Stimulated activated CD8-positive, alpha-beta memory T cell treated with anti-CD3 and anti-CD28 coated beads, Interleukin-2, amount 100 ng/mL, for 1 hour (primary cell): ENCODE results near the gene COL26A1.
"Not testable (repeated sequence)": the region's sequence is repeated elsewhere in the genome, so short reads cannot be mapped to it uniquely, and the experiment has no call there.

Source experiments
- DNase-seq, 2 donors: peaks; one replicate each; pipeline ENCODE4 v3.0.0-alpha.2; 2020; ENCODE audit warnings: low read depth in 2 of 2

Gene COL26A1

DNA sequence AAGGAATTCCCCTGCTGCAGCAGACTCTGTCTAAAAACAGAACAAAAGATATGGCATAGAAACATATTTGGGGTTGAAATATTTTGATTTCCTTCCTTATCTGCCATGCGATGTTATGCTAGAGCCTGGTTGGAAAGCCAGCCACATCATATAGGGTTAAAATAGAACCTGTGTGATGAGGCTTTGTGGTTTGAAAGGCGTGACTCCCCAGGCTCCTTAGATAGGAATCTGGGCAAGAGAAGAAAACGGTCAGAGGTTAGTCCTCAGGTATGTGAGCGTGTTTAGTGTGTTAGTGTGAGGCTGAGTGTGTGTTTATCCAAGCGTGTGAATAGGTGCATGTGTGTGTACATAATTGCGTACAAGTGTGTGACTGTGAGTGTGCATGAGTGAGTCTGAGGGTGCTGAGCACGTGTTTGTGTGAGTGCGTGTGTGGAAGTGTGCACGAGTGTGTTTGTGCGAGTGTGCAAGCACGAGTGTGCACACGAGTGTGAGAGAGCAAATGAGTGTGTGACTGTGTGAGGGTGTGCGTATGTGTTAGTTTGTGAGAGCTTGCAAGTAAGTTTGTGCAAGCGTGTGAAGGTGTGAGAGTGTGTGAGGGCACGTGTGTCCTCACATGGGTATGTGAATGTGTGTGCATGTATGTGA lies 79.9 kb downstream of the COL26A1 start:
- DNase-seq, result no peak

DNA sequence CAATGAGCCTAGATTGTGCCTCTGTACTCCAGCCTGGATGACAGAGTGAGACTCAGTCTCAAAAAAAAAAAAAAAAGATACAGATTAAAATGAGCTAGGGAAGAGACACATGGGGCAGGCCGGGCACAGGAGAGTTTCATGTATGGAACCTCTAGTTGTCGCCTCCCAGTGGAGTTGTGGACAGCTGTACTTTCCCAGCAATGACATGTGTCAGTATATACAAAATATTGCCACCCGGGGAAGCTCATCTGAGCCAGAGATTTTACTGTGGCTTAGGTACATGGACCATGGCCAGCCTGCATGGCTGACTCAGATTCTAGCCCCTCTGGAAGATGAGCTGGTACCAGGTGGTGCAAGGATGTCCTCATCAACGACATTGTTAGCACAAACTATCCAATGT lies 87.4 kb downstream of the COL26A1 start:
- no peak for DNase-seq

- DNase-seq, result no peak
These were observed 90.9 kb downstream of the COL26A1 start for GRCh38 chr7:101453617-101454016.

DNA sequence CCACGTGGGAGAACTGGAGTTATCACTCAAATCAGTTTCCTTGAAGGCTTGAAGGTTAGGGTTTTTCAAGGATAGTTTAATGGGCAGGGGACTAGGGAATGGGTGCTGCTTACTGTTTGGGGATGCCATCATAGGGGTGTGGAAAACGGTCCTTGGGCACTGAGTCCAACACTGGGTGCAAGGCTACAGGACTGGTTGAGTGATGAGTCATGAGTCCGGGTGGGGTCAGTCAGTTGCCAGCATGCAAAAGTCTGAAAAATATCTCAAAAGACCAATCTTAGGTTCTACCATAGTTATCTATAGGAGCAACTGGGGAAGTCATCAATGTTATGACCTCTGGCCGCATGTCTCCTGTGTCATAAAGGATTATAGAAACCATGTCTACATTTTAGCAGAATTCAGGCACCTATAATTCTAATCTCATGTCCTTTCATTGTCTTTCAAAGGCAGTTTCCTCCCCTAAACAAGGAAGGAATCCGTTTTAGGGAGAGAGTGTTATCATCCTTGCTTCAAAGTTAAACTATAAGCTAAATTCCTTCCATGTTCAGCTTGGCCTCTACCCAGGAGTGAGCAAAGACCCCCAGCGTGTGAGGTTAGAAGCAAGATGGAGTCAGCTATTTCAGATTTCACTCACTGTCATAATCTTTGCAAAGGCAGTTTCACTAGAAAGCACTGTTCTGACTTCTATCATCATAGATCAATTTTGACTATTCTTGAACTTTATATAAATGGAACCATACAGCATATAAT lies 94.5 kb downstream of the COL26A1 start:
- DNase-seq, result no peak

GRCh38 chr7:101465131-101465530 lies 102.5 kb downstream of the COL26A1 start:
- no peak for DNase-seq

DNA sequence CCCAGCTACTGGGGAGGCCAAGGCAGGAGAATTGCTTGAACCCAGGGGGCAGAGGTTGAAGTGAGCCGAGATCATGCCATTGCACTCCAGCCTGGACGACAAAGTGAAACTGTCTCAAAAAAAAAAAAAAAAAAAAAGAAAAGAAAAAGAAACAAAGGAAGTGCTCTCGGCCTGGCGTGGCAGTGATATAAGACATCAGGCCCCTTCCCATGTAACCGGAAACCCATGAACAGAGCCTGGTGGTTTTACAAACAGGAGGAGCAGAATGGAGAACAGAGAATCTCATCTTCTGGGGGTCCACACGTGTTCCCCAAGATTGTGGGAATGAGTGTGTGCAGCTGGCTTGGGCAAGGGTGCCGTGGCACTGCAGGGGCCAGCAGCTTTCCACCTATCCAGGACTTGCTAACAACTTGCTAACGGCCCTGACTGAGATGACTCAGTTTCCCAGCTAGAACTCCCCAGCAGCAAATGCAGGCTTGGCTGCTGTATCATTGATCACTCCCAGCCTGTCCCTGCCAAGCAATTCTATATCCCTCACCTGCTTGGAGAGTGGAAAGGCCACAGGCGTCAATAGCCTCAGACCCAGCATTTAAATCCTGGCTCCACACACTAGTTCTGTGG lies 103.0 kb downstream of the COL26A1 start:
- DNase-seq, result no peak

- DNase-seq, result no peak
These were observed 104.2 kb downstream of the COL26A1 start for GRCh38 chr7:101466871-101467270.

- DNase-seq, result no peak
These were observed 106.0 kb downstream of the COL26A1 start for GRCh38 chr7:101468546-101469275.

DNA sequence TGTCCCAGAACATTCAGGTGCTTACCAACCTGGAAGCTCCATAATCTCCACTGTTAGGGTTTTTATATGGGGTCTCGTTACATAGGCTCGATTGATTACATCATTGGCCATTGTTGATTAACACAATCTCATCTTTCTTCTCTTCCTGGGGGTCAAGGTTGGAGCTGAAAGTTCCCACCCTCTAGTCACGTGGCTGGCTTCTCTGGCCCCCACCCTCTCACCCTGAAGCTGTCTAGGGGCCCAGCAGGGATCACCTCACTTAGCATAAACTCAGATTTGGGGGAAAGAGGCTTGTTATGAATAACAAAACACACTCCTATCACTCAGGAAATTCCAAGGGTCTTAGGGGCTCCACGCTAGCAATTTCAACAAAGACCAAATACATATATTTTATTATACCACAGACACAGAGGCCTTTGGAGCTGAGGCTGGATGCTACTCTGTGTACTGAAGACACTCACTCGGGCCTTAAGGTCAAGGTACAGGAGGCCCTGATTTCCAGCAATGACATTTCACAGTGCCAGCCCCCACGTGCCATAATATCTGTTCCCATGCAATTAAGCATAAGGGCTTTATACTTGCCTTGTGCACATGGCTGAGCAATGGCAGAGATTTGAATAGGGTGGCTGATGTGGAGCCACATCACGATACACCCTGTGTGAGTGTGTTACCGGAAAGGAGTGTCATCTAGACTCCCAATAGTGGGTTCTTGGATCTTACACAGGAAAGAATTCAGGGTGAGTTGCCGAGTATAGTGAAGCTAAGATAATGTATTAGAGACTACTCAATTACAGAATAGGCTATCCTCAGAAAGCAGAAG lies 108.2 kb downstream of the COL26A1 start:
- DNase-seq, result no peak

GRCh38 chr7:101474178-101474577 lies 111.5 kb downstream of the COL26A1 start:
- no peak for DNase-seq

DNA sequence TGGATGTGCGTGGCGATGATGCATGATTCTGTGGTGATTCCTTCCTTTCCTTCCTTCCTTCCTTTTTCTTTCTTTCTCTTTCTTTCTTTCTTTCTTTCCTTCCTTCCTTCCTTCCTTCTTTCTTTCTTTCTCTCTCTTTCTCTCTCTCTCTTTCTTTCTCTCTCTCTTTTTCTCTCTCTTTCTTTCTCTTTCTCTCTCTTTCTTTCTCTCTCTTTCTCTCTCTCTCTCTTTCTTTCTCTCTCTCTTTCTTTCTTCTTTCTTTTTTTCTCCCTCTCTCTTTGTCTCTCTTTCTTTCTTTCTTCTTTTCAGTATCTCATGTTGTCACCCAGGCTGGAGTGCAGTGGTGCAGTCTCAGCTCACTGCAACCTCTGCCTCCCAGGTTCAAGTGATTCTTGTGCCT lies 113.0 kb downstream of the COL26A1 start:
- DNase-seq, result not testable (repeated sequence)

GRCh38 chr7:101479217-101479616 lies 116.5 kb downstream of the COL26A1 start:
- DNase-seq, result no peak

DNA sequence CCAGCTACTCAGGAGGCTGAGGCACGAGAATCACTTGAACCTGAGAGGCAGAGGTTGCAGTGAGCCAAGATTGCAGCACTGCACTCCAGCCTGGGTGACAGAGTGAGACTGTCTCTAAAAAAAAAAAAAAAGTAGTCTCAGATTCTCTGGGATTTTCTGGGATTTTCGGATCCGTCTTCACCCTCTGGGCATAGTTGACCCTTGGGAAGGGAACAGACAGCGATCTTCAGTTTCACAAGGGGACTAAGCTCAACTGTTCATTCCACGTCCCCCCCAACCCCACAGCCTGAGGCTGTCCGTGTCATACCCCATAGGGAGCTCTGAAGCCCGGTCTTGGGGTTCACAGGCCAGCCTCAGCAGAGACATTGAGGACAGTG lies 123.4 kb downstream of the COL26A1 start:
- not testable (repeated sequence) for DNase-seq

DNA sequence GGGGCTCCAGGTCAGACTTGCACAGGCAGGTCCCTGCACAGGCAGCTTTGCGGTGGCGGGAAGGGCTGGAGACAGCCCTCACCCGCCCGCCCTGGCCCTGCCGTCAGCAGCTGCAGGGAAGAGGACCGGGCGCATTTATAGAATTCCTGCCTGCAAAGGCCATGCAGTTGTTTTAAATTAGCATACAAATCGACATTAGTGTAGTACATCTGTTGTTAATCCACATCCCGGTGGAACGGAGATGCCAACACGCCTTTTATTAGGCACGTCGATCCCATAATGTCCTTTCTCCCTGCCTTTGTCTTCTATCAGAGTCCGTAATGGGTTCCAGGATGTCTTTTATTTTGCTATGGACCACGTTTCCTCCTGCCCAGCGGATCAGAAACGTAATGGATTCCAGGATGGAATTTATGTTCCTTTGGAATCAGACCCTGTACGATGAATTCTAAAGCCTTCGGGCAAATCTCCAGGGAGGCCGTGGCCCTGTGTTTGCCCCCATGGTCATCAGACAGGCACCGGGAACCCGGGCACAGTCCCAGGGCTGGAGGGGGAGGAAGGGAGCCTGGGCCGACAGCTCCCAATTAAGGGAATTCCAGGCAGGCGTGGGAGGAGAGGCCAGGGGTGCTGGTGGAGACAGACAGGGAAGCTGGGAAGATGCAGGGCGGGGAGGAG lies 123.9 kb downstream of the COL26A1 start:
- DNase-seq, result no peak

DNA sequence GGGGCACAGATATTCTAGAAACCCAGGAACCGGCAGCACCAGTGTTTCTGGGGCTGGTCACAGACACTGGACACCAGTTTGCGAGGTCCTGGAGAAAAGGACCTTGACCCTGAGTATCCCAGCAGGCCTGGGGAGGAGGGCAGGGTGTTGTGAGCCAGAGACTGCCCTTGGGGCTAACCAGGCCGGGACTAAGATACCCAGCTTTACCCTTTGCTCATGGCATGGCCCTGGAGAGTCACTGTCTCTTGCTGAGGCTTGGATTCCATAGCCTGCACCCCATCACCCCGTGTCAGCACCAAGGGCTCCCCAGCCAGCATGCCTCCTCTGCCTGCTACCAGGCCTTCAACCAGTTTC lies 124.4 kb downstream of the COL26A1 start:
- no peak for DNase-seq

GRCh38 chr7:101487753-101488152 lies 125.1 kb downstream of the COL26A1 start:
- no peak for DNase-seq

- DNase-seq, result no peak
These were observed 126.3 kb downstream of the COL26A1 start for GRCh38 chr7:101488826-101489572.

DNA sequence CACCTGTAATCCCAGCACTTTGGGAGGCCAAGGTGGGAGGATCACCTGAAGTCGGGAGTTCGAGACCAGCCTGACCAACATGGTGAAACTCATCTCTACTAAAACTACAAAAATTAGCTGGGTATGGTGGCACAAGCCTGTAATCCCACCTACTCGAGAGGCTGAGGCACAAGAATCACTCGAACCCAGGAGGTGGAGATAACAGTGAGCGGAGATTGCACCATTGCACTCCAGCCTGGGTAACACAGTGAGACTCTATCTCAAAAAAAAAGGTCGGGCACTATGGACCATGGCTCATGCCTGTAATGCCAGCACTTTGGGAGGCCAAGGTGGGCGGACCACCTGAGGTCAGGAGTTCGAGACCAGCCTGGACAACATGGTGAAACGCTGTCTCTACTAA lies 127.8 kb downstream of the COL26A1 start:
- DNase-seq, result not testable (repeated sequence)

DNA sequence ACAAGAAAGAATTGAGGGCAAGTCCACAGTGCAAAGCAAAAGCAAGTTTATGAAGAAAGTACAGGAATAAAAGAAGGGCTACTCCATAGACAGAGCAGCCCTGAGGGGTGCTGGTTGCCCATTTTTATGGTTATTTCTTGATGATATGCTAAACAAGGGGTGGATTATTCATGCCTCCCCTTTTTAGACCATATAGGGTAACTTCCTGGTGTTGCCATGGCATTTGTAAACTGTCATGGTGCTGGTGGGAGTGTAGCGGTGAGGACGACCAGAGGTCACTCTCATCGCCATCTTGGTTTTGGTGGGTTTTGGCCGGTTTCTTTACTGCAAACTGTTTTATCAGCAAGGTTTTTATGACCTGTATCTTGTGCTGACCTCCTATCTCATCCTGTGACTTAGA lies 128.8 kb downstream of the COL26A1 start:
- not testable (repeated sequence) for DNase-seq

DNA sequence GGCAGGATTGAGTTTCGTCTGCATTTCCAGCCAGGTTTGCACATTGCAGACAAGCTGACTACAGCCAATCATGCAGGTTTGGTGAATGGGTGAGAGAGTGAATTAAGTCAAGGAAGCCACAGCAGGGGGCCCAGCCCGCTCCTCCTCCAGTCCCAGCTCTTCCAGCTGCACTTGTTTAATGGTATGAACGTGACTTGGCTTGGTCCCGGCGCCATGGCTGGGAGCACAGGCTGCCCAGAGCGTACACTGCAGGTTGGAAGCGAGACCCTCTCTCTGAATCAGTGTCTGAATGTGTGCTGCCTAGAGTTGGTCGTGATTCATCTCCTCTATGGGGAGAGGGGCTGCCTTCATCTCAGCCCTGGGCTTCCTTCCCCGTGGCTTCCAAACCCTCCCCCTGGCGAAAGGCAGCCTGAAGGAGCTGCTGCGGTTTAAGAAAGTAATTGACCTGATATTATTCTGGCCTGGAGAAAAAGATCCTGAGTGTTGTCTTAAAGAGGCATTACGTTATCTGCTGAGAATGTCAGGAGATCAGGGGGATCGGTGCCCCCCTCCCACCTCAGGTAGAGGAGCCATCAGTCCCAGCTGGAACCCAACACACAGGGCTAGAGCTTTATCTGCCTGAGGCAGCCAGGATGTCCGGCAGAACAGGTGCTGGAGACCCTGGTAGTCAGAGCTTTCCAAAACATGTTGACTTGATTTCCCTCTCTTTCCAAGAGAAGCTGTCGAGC lies 132.1 kb downstream of the COL26A1 start:
- no peak for DNase-seq
